MM.1S (cell line): ENCODE results near the gene CDH22.

Source experiments
- DNase-seq: peaks from one replicate; pipeline ENCODE4 v3.0.0-alpha.2; 2015
- H2AFZ ChIP-seq: fragments of 300-600 bp; sonication (generic); 2 replicates; pipeline ENCODE4 v1.6.0; 2016; ENCODE audit warnings: antibody characterized with exemption, low read length
- H3F3A ChIP-seq: fragments of 300-600 bp; sonication (generic); 2 replicates; pipeline ENCODE4 v1.6.1; 2016; ENCODE audit warnings: mild to moderate bottlenecking, antibody characterized with exemption, low read length, moderate library complexity, mixed read lengths; ENCODE audit not compliant: insufficient read depth
- H3K27ac ChIP-seq: fragments of 300-600 bp; sonication (generic); 2 replicates; pipeline ENCODE4 v1.5.1; 2016; ENCODE audit warnings: mild to moderate bottlenecking, low read length
- H3K27me3 ChIP-seq: fragments of 300-600 bp; sonication (generic); replicated peaks from 2 replicates; pipeline ENCODE4 v1.6.0; 2016; ENCODE audit warnings: low read length; ENCODE audit not compliant: insufficient read depth
- H3K36me3 ChIP-seq: fragments of 300-600 bp; sonication (generic); replicated peaks from 2 replicates; pipeline ENCODE4 v1.6.1; 2016; ENCODE audit warnings: mild to moderate bottlenecking, low read length, mixed read lengths; ENCODE audit not compliant: insufficient read depth
- H3K4me1 ChIP-seq: fragments of 300-600 bp; sonication (generic); 2 replicates; pipeline ENCODE4 v1.6.1; 2016; ENCODE audit warnings: low read length, mixed read lengths
- H3K4me2 ChIP-seq: fragments of 300-600 bp; sonication (generic); 2 replicates; pipeline ENCODE4 v1.6.0; 2016; ENCODE audit warnings: low read depth, low read length
- H3K4me3 ChIP-seq: fragments of 300-600 bp; sonication (generic); 2 replicates; pipeline ENCODE4 v1.5.1; 2016; ENCODE audit warnings: low read length, mixed read lengths
- H3K79me2 ChIP-seq: fragments of 300-600 bp; sonication (generic); 2 replicates; pipeline ENCODE4 v1.6.1; 2016; ENCODE audit warnings: mixed run types, low read length, mixed read lengths
- H3K9ac ChIP-seq: fragments of 300-600 bp; sonication (generic); 2 replicates; pipeline ENCODE4 v1.6.1; 2016; ENCODE audit warnings: low read length, mixed read lengths
- H3K9me2 ChIP-seq: fragments of 300-600 bp; sonication (generic); replicated peaks from 2 replicates; pipeline ENCODE4 v1.6.1; 2016; ENCODE audit warnings: mild to moderate bottlenecking, low read length, mixed read lengths; ENCODE audit not compliant: insufficient read depth
- H3K9me3 ChIP-seq: fragments of 300-600 bp; sonication (generic); replicated peaks from 2 replicates; pipeline ENCODE4 v1.6.1; 2016; ENCODE audit warnings: mild to moderate bottlenecking, low read length, mixed read lengths; ENCODE audit not compliant: insufficient read depth
- H4K20me1 ChIP-seq: fragments of 300-600 bp; sonication (generic); 2 replicates; pipeline ENCODE4 v1.6.1; 2016; ENCODE audit warnings: mild to moderate bottlenecking, low read length, moderate library complexity, mixed read lengths; ENCODE audit not compliant: insufficient read depth
- EZH2 ChIP-seq: fragments of 300-600 bp; sonication (generic); optimal IDR thresholded peaks from 2 replicates; pipeline ENCODE3; 2017; ENCODE audit warnings: low read depth, mild to moderate bottlenecking, antibody characterized with exemption, low read length, mixed read lengths
- EZH2phosphoT487 ChIP-seq: fragments of 300-600 bp; sonication (generic); IDR thresholded peaks from 2 replicates; pipeline ENCODE4 v1.6.1; 2018; ENCODE audit warnings: antibody characterized with exemption, low read length
- TF ChIP-seq, protein P1 (sequence below): fragments of 300-600 bp; sonication (generic); IDR thresholded peaks from 2 replicates; pipeline ENCODE4 v1.5.1; 2016; ENCODE audit warnings: antibody characterized with exemption, low read length, mixed read lengths

The CDH22 gene

GRCh38 chr20:46311039-46311650, 2.8 kb upstream of the CDH22 start:
- no peaks in the 10 kb centered on the region for H3K36me3 ChIP-seq
- no peaks in the 10 kb centered on the region for H3F3A ChIP-seq
- no peaks in the 10 kb centered on the region for H3K79me2 ChIP-seq
- H3K4me3 ChIP-seq: no peak overlapping the region
- no peak for TF ChIP-seq EZH2phosphoT487
- no peak for TF ChIP-seq EZH2
- TF ChIP-seq, protein P1, sequence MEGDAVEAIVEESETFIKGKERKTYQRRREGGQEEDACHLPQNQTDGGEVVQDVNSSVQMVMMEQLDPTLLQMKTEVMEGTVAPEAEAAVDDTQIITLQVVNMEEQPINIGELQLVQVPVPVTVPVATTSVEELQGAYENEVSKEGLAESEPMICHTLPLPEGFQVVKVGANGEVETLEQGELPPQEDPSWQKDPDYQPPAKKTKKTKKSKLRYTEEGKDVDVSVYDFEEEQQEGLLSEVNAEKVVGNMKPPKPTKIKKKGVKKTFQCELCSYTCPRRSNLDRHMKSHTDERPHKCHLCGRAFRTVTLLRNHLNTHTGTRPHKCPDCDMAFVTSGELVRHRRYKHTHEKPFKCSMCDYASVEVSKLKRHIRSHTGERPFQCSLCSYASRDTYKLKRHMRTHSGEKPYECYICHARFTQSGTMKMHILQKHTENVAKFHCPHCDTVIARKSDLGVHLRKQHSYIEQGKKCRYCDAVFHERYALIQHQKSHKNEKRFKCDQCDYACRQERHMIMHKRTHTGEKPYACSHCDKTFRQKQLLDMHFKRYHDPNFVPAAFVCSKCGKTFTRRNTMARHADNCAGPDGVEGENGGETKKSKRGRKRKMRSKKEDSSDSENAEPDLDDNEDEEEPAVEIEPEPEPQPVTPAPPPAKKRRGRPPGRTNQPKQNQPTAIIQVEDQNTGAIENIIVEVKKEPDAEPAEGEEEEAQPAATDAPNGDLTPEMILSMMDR: no peak
- no peaks in the 10 kb centered on the region for H3K9me2 ChIP-seq
- no peaks in the 10 kb centered on the region for H4K20me1 ChIP-seq
- no peak overlapping the region for H2AFZ ChIP-seq
- no peak overlapping the region for H3K4me2 ChIP-seq
- H3K4me1 ChIP-seq: 0 out of 2 replicates have a peak, but pooled peaks cover 3% of the 10 kb centered on the region
- no peak overlapping the region for H3K9ac ChIP-seq
- no peak overlapping the region for H3K27ac ChIP-seq
- H3K27me3 ChIP-seq: peaks cover 93% of the 10 kb centered on the region
- DNase-seq: no peak
- no peaks in the 10 kb centered on the region for H3K9me3 ChIP-seq

DNA sequence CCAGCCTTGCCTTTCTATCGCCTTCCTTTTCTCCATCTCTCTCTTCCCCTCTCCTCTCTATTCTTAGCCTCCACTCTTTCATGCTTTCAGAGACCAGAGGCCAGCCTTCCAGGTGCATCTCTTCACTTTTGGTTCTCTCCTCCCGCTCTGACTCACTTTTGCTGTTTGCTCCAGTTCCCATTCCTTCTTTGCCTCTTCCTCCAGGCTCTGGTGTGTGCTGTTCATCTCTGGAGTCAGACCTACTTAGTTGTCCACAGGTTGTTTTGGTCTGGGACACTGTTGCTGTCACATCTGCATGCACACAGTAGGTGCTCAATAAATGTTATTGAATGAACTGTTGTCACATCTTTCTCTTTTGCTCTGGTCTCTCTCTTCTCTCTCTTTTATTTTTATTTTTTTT, 1.6 kb upstream of the CDH22 start:
- Histone ChIP-seq H3F3A (no peaks in the 10 kb centered on the region), H3K27me3 (peaks cover 93% of the 10 kb centered on the region), H3K4me1 (0 out of 2 replicates have a peak, but pooled peaks cover 3% of the 10 kb centered on the region), H3K4me2 (no peak overlapping the region), H3K9ac (no peak overlapping the region), H4K20me1 (no peaks in the 10 kb centered on the region), H3K9me2 (no peaks in the 10 kb centered on the region), H3K79me2 (no peaks in the 10 kb centered on the region), H3K9me3 (no peaks in the 10 kb centered on the region), H3K36me3 (no peaks in the 10 kb centered on the region), H3K4me3 (no peak overlapping the region), H2AFZ (no peak overlapping the region), H3K27ac (no peak overlapping the region)
- DNase-seq: no peak
- TF ChIP-seq EZH2phosphoT487: no peak
- no peak for TF ChIP-seq EZH2
- TF ChIP-seq, protein P1: no peak

- Histone ChIP-seq H2AFZ (no peak overlapping the region), H3K4me3 (no peak overlapping the region), H3K4me1 (0 out of 2 replicates have a peak, but pooled peaks cover 3% of the 10 kb centered on the region), H4K20me1 (no peaks in the 10 kb centered on the region), H3K9ac (no peak overlapping the region), H3K27me3 (peaks cover 92% of the 10 kb centered on the region), H3K36me3 (no peaks in the 10 kb centered on the region), H3K4me2 (peak overlapping the region; percentile 55; the same call in 1 of the 2 replicates), H3K9me2 (no peaks in the 10 kb centered on the region), H3F3A (no peaks in the 10 kb centered on the region), H3K27ac (no peak overlapping the region), H3K9me3 (no peaks in the 10 kb centered on the region), H3K79me2 (no peaks in the 10 kb centered on the region)
- TF ChIP-seq, protein P1: no peak
- TF ChIP-seq EZH2phosphoT487 (no peak), EZH2 (no peak)
- DNase-seq: no peak
Observed at GRCh38 chr20:46307999-46308257, 370 bp downstream of the CDH22 start.
